ENCODE measurements around the gene RPA3.

RPA3 gene

GRCh38 chr7:7653593-7654187, 64.7 kb downstream of the RPA3 start:
- no peak for DNase-seq (ENCODE audit: low read depth)

GRCh38 chr7:7652798-7653540, 65.4 kb downstream of the RPA3 start:
- DNase-seq (ENCODE audit: low read depth): no peak

GRCh38 chr7:7651479-7651878, 66.9 kb downstream of the RPA3 start:
- DNase-seq (ENCODE audit: low read depth): no peak

- DNase-seq (ENCODE audit: low read depth): no peak
These were observed 67.7 kb downstream of the RPA3 start for GRCh38 chr7:7650682-7651206.

- DNase-seq (ENCODE audit: low read depth): no peak
These were observed 70.8 kb downstream of the RPA3 start for GRCh38 chr7:7647495-7648036.

GRCh38 chr7:7642081-7642480, 76.3 kb downstream of the RPA3 start:
- DNase-seq (ENCODE audit: low read depth): no peak

- no peak for DNase-seq (ENCODE audit: low read depth)
These were observed 77.2 kb downstream of the RPA3 start for GRCh38 chr7:7641129-7641663.

- DNase-seq (ENCODE audit: low read depth): peak; percentile 95
These were observed 77.9 kb downstream of the RPA3 start, which contains the start of gene UMAD1 for GRCh38 chr7:7640221-7641128. TSS of gene UMAD1 (plus strand) at chr7:7640752. CDS start at chr7:7673372, 32,620 bp downstream.

- DNase-seq (ENCODE audit: low read depth): peak; percentile 30
These were observed 78.6 kb downstream of the RPA3 start for GRCh38 chr7:7639847-7640220.

- no peak for DNase-seq (ENCODE audit: low read depth)
These were observed 79.0 kb downstream of the RPA3 start for GRCh38 chr7:7639421-7639820.

- DNase-seq (ENCODE audit: low read depth): no peak
These were observed 87.6 kb downstream of the RPA3 start for GRCh38 chr7:7630626-7631329.

GRCh38 chr7:7628476-7628875, 89.9 kb downstream of the RPA3 start:
- no peak for DNase-seq (ENCODE audit: low read depth)

- DNase-seq (ENCODE audit: low read depth): no peak
These were observed 97.7 kb downstream of the RPA3 start for GRCh38 chr7:7620644-7621210.

GRCh38 chr7:7620236-7620635, 98.2 kb downstream of the RPA3 start:
- no peak for DNase-seq (ENCODE audit: low read depth)

- DNase-seq (ENCODE audit: low read depth): no peak
These were observed 100.0 kb downstream of the RPA3 start for GRCh38 chr7:7618410-7618809.

GRCh38 chr7:7617550-7617949, 100.9 kb downstream of the RPA3 start:
- no peak for DNase-seq (ENCODE audit: low read depth)

GRCh38 chr7:7614018-7614741, 104.2 kb downstream of the RPA3 start:
- DNase-seq (ENCODE audit: low read depth): no peak

- no peak for DNase-seq (ENCODE audit: low read depth)
These were observed 105.2 kb downstream of the RPA3 start for GRCh38 chr7:7613210-7613609.

- no peak for DNase-seq (ENCODE audit: low read depth)
These were observed 105.9 kb downstream of the RPA3 start for GRCh38 chr7:7612519-7612918.

- no peak for DNase-seq (ENCODE audit: low read depth)
These were observed 109.1 kb downstream of the RPA3 start for GRCh38 chr7:7609330-7609729.

Measured in activated T-cell treated with anti-CD3 and anti-CD28 coated beads for 1 hour (primary cell).